Measurements from ENCODE around the gene RPTOR. TPM values are rescaled to one million over a fixed set of nuclear protein-coding genes. Genes with fewer than 3 reads are reported as not detected.

Gene RPTOR
- total and polyA plus RNA-seq, 2 donors (not counting 3 experiments of a cell fraction or from before 2014, with no cell fraction given) = 10.7 to 41.8 TPM

- Histone ChIP-seq H3K27me3 (ENCODE audit: control insufficient read depth in 2 of 2, insufficient read depth in 2 of 2, low read length in 2 of 2) (no peaks in the 10 kb centered on the region), H3K27ac (ENCODE audit: insufficient read depth, low read depth, low read length) (no peak overlapping the region), H3K4me2 (ENCODE audit: insufficient read depth, low read length) (no peak overlapping the region), H2AFZ (ENCODE audit: low read depth, low read length) (no peak overlapping the region), H3K9me3 (replicated peaks; ENCODE audit: control insufficient read depth, insufficient read depth, low read length) (no peaks in the 10 kb centered on the region), H3K4me1 (ENCODE audit: control insufficient read depth, extremely low read depth, insufficient read depth, low read length) (no peaks in the 10 kb centered on the region), H3K9me1 (replicated peaks; ENCODE audit: control insufficient read depth, extremely low read depth, insufficient read depth, low read length) (no peaks in the 10 kb centered on the region), H3K9ac (replicated peaks; ENCODE audit: extremely low read depth, insufficient read depth, low read length) (no peak overlapping the region), H4K20me1 (replicated peaks; ENCODE audit: control insufficient read depth, extremely low read depth, insufficient read depth, low read length) (no peaks in the 10 kb centered on the region), H3K79me2 (ENCODE audit: control insufficient read depth, insufficient read depth, low read length) (no peaks in the 10 kb centered on the region), H3K4me3 (replicated peaks in 1 of 3; ENCODE audit: insufficient read depth in 1 of 3, low read depth in 1 of 3, low read length in 3 of 3) (no peak overlapping the region), H3K36me3 (ENCODE audit: control insufficient read depth in 2 of 2, extremely low read depth in 1 of 2, insufficient read depth in 2 of 2, low read length in 2 of 2) (no peaks in the 10 kb centered on the region)
- TF ChIP-seq JUN (IDR thresholded peaks at IDR 0.05; ENCODE audit: borderline replicate concordance, insufficient read depth, insufficient read length, low read depth) = no peak
- no peak for TF ChIP-seq FOS (IDR thresholded peaks at IDR 0.05; ENCODE audit: borderline replicate concordance, insufficient read depth, low read length)
- no peak for TF ChIP-seq POLR2AphosphoS5 (IDR thresholded peaks at IDR 0.05; ENCODE audit: insufficient read depth, low read depth, low read length)
- no peak for TF ChIP-seq GATA2 (IDR thresholded peaks at IDR 0.05; ENCODE audit: insufficient read depth, insufficient read length, low read depth, low read length)
- intact Hi-C loops (cut with micrococcal nuclease) (no loop called here), dilution Hi-C loops (cut with MboI; ENCODE audit: extremely low pct_ligation_motif_present, low sequenced_read_pairs) (no loop called here)
- ChIA-PET CTCF (interaction anchor here (2.5 kb wide), 1 partner anchor 10 kb away, joined by 15 read pairs; no protein-coding TSS in a partner anchor), POLR2A (no interaction called here)
- no TSS peak for BruUV-seq (replicated peaks)
- FAIRE-seq (no peak), DNase-seq (ENCODE audit: low read depth, low spot score) (no peak)
Observed at GRCh38 chr17:80938556-80938955, 393.9 kb downstream of the RPTOR start.

DNA sequence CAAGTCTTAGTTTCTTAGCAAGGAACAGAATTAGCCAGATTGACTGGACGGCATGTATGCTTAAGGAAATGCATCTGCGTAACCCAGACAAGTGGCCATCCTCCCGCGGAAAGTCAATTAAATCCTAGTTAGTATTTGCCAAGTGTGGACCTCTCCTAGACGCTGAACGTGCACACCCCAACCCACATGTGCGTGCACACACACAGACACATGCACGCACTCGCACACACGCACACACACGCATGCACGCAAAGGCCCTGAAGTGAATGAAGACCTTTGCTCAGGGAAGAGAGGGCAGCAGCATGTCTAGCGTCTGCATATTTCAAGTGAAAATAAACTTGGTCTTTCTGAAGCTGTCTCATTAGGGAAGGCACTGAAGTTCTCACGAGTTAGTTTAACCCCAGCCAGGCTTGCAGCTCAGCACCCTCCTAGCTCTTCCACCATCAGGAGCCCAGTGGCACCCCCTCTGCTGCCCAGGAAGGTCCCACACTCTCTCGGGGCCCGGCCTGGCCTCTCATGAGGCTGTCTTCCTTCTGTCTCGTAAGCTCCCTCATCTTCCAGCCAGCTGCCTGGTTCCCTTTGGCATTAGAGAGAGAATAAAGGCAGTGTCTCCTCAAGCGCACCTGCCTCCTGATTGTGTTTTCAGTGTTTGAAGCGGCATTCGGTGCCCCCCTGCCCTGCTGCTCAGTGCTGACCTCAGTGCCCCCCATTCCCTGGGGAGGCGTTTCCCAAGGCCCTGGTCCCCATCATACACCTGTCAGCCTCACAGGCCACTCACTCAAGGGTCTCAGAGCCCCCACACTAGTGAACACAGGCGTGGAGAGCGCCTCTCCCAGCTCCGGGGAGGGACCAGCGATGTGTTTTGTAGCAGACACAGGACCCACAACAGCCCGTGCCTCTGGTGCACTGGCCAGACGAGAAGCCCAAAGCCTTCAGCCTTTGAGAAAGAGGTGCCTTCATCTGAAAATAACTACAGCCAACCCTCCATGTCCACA, 394.8 kb downstream of the RPTOR start:
- CTCF ChIA-PET = interaction anchor here (0.5 to 2.5 kb wide), 2 partner anchors 11 to 94 kb away, joined by 3 to 15 read pairs; no protein-coding TSS in a partner anchor

More for the DNA sequence above, 394.8 kb downstream of the RPTOR start:
- Histone ChIP-seq H3K4me1 (ENCODE audit: control insufficient read depth, extremely low read depth, insufficient read depth, low read length) (no peaks in the 10 kb centered on the region), H3K9ac (replicated peaks; ENCODE audit: extremely low read depth, insufficient read depth, low read length) (no peak overlapping the region), H3K4me2 (ENCODE audit: insufficient read depth, low read length) (no peak overlapping the region), H3K79me2 (ENCODE audit: control insufficient read depth, insufficient read depth, low read length) (no peaks in the 10 kb centered on the region), H3K27ac (ENCODE audit: insufficient read depth, low read depth, low read length) (no peak overlapping the region), H3K9me3 (replicated peaks; ENCODE audit: control insufficient read depth, insufficient read depth, low read length) (no peaks in the 10 kb centered on the region), H3K36me3 (ENCODE audit: control insufficient read depth in 2 of 2, extremely low read depth in 1 of 2, insufficient read depth in 2 of 2, low read length in 2 of 2) (no peaks in the 10 kb centered on the region), H4K20me1 (replicated peaks; ENCODE audit: control insufficient read depth, extremely low read depth, insufficient read depth, low read length) (no peaks in the 10 kb centered on the region), H2AFZ (ENCODE audit: low read depth, low read length) (no peak overlapping the region), H3K4me3 (replicated peaks in 1 of 3; ENCODE audit: insufficient read depth in 1 of 3, low read depth in 1 of 3, low read length in 3 of 3) (no peak overlapping the region), H3K27me3 (ENCODE audit: control insufficient read depth in 2 of 2, insufficient read depth in 2 of 2, low read length in 2 of 2) (no peaks in the 10 kb centered on the region), H3K9me1 (replicated peaks; ENCODE audit: control insufficient read depth, extremely low read depth, insufficient read depth, low read length) (no peaks in the 10 kb centered on the region)
- no peak for FAIRE-seq
- dilution Hi-C loops (cut with MboI; ENCODE audit: extremely low pct_ligation_motif_present, low sequenced_read_pairs) (no loop called here), intact Hi-C loops (cut with micrococcal nuclease) (no loop called here)
- BruUV-seq (replicated peaks) = no TSS peak
- no peak for DNase-seq (ENCODE audit: low read depth, low spot score)
- no peak for TF ChIP-seq POLR2A (IDR thresholded peaks at IDR 0.05; ENCODE audit: low read depth, low read length)
- TF ChIP-seq MYC (IDR thresholded peaks at IDR 0.05; ENCODE audit: low read depth, low read length) = no peak
- TF ChIP-seq FOS (IDR thresholded peaks at IDR 0.05; ENCODE audit: borderline replicate concordance, insufficient read depth, low read length) = no peak
- no peak for TF ChIP-seq JUN (IDR thresholded peaks at IDR 0.05; ENCODE audit: borderline replicate concordance, insufficient read depth, insufficient read length, low read depth)
- no peak for TF ChIP-seq CTCF (IDR thresholded peaks at IDR 0.05; ENCODE audit: extremely low read depth in 1 of 2, insufficient read depth in 1 of 2, low read depth in 1 of 2, low read length in 2 of 2)
- TF ChIP-seq POLR2AphosphoS5 (IDR thresholded peaks at IDR 0.05; ENCODE audit: insufficient read depth, low read depth, low read length) = no peak
- no peak for TF ChIP-seq MAX (IDR thresholded peaks at IDR 0.05; ENCODE audit: insufficient read depth, insufficient read length)
- no peak for TF ChIP-seq EZH2 (IDR thresholded peaks at IDR 0.05; ENCODE audit: borderline replicate concordance, low read depth, low read length, severe bottlenecking)
- no peak for TF ChIP-seq GATA2 (IDR thresholded peaks at IDR 0.05; ENCODE audit: insufficient read depth, insufficient read length, low read depth, low read length)
- POLR2A ChIA-PET = no interaction called here

All from endothelial cell of umbilical vein (primary cell).